Prostate gland (tissue), 2 donors: ENCODE data around the gene CETP.

ENCODE experiments used
- CTCF ChIP-seq, 4 experiments: fragments of 200-600 bp in 2 of 4; fragments of 450-650 bp in 2 of 4; sonication (generic) in 2 of 4; IDR thresholded peaks; 1 replicate in 3 of 4; 2 replicates in 1 of 4; pipeline ENCODE4 v1.5.1; 2016 to 2019; ENCODE audit warnings: antibody characterized with exemption in 4 of 4, mild to moderate bottlenecking in 2 of 4, moderate library complexity in 2 of 4
- POLR2A ChIP-seq: fragments of 450-650 bp; IDR thresholded peaks from one replicate; pipeline ENCODE4 v1.6.1; 2016; ENCODE audit warnings: antibody characterized with exemption, mild to moderate bottlenecking
- POLR2AphosphoS5 ChIP-seq: sonication (generic); formaldehyde crosslinking; IDR thresholded peaks from one replicate; pipeline ENCODE4 v1.6.1; 2017; ENCODE audit warnings: antibody characterized with exemption

- TF ChIP-seq CTCF (IDR thresholded peaks at IDR 0.05) (no peak), POLR2AphosphoS5 (no peak), POLR2A (no peak)
Observed at GRCh38 chr16:57000271-57001025, 38.7 kb downstream of the CETP start.
